NCI-H345 treated with DMSO at 0.1 percent for 48 hours (cell line): ENCODE measurements around the gene STK32C.

ENCODE experiments used
- DNase-seq: peaks from one replicate; lab custom pipeline; 2025; ENCODE audit not compliant: unreplicated experiment; lab: John Stamatoyannopoulos, UW

Gene STK32C

GRCh38 chr10:132202070-132202970 is 105.4 kb downstream of the STK32C start:
- no peak for DNase-seq

DNA sequence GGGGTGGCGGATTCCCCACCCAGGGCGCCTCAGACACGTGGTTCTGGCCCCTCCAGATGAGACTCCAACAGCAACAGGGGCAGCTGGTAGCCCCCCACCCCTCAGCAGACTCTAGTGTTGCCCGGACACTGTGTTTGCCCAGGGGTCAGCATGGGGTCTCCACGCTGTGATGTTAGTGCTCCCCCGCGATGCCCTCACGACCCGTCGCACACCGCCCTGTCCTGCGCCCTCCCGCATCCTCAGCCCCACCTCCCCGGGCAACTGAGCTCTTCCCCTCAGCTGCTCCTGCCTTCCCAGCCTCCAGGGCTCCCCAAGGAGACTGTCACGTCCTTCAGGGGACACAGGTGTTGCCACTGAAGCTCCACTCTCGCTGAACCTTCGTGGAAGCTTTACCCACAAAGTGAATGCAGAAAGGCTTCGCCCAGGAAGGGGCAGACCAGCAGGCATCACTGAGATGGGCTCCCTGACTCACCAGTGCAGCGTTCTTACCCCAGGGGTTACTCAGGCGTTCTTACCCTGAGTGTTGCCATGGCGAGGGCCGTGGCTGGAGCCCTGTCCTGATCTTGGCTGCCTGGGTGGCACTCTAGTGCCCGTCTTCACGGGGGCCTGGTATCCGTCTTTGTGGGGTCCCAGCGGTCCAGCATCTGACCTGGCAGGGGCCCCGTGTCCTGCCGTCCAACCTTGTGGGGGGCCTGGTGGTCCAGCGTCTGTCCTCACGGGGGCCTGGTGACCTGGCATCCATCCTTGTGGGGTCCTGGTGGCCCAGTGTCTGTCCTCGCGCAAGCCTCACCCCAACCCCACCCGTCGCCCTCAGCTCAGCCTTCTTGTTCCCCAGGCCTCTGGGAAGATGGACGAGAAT is 106.4 kb downstream of the STK32C start:
- DNase-seq = no peak

- no peak for DNase-seq
Observed at GRCh38 chr10:132200344-132201110, 107.2 kb downstream of the STK32C start.

GRCh38 chr10:132199854-132200311 is 107.9 kb downstream of the STK32C start:
- DNase-seq = no peak

GRCh38 chr10:132199268-132199853 is 108.4 kb downstream of the STK32C start:
- DNase-seq = no peak

- no peak for DNase-seq
Observed at GRCh38 chr10:132198381-132199181, 109.2 kb downstream of the STK32C start.

- DNase-seq = no peak
Observed at GRCh38 chr10:132198068-132198370, 109.7 kb downstream of the STK32C start.

DNA sequence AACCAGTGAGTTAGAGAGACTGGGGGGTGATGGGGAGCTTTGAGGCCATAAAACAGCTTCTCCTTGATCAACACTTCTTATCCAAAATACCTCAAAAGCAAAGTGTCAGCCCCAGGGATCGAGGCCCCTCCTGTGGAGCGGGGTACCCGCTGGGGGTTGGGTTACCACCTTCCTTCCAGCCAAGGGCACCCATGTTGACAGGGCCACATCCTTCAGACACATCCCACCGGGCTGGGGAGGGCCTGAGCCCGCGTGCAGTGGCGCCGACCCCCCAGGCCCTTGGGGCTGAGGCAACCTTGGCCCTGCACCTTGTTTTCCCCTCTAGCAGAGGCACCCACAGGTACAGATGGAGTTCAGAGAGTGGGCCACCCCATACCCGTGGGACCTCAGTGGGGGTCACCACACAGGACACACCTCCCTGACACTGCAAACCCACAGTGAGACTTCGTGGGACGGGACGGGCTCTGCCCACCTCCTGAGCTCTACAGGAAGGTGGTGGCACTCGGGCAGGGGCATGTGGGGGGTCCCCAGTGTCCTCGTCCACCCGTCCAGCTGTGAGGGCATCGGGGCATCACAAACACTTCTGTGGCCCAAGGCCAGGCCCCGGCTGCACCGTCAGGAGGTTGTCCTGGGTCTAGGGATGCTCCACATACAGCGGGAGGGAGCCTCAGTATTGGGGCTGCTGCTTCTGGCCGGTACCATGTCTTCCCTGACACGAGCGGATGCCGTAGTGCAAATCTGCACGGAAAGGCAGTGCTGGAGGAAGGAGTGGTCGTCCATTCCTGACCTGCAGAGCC is 110.3 kb downstream of the STK32C start:
- no peak for DNase-seq

- no peak for DNase-seq
Observed at GRCh38 chr10:132196178-132197113, 111.3 kb downstream of the STK32C start.

- no peak for DNase-seq
Observed at GRCh38 chr10:132195366-132196075, 112.2 kb downstream of the STK32C start.

DNA sequence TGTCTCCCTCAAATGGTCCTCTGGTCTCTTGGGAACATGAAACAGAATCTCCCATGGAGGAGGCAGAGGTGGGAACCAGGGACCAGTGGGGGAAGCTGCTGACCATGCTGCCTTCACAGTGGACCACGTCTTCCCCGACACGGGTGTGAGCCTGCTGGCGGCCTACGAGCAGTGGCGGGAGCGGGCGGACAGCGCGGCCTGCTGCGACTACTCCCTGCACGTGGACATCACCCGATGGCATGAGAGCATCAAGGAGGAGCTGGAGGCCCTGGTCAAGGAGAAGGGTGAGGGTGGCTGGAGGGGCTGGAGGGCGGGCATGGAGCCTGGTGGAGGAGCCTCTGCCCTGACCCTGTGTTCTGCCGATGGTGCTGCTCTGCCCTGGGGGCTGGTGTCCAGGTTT is 113.0 kb downstream of the STK32C start:
- no peak for DNase-seq

GRCh38 chr10:132193907-132194552 is 113.7 kb downstream of the STK32C start:
- DNase-seq = no peak

- DNase-seq = no peak
Observed at GRCh38 chr10:132192991-132193665, 114.6 kb downstream of the STK32C start.

- DNase-seq = no peak
Observed at GRCh38 chr10:132192076-132192975, 115.4 kb downstream of the STK32C start.

DNA sequence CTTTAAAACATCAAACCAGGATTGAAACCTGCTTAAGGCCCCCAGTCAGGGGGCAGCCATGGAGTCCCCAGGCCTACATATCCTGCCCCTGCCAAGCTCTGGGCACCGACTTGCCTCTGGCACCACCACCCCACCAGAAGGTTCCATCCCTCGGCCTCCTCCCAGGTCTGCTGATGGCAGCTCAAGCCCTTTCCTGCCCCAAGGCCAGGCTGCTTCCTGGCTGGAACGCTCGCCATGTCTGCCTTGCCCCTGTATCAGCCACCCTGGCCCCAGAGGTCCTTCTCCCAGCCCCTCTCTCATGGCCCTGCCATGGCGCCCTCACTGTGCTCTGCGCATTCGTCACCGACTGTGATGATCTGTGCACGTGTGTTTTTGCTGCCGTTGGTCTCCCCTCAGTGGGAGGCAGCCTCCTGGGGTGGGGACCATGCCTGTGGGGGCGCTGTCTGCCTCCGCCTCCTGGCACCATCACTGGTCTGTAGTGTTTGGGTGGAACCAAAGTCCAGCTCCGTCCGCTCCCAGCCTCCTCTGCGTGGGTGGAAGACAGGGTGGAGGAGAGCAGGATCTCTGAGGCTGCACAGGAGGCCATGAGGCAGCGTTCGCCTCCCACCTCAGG is 117.8 kb downstream of the STK32C start:
- no peak for DNase-seq
